DMS79 (cell line): ENCODE measurements around the gene EPHA4.

ENCODE experiments used
- DNase-seq: peaks from one replicate; lab custom pipeline; 2025; lab: John Stamatoyannopoulos, UW

Gene EPHA4

GRCh38 chr2:221572219-221572820 is at the start of gene EPHA4:
Gene EPHA4, minus strand, starts transcription at chr2:221572304. Its CDS starts 56 bp downstream, at chr2:221572248.
- peak; percentile 47 for DNase-seq

DNA sequence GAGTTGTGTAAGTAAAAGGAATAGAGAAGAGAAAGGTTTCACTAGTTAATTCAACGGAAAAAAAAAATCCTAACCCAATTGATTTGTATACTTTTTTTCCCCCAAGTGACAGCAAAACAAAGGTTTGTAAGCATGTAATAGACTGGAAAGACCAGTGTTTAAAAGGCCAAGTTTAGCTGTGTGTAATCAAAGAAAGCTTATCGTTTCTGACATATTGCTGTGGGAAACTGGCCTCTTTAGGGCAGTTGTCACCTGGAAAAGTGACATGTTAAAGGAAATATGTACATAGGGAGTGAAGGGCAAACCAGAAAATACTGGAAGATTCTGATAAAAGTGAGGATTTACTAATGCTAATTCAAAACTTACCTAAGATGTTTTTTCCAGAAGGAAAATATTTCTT is 45.9 kb upstream of the EPHA4 start:
- DNase-seq: no peak

DNA sequence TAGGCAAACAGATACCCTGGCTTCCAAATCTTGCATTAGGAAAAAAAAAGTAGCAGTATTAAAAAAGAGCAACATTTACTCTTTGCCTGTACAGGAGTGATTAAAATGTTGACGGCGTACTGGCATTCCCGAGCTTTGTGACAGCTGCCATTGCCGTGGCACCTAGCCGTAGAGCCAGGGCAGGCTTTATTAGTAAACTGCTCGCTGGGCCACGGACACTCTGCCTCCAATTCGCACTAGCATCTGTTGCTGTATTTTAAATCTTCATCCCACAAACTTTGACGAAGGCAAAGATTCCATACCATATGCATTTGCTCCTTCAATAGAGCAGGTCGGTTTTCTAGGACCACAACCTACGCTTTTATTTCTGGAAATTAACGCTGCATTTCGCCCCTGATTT is 44.5 kb upstream of the EPHA4 start:
- no peak for DNase-seq

DNA sequence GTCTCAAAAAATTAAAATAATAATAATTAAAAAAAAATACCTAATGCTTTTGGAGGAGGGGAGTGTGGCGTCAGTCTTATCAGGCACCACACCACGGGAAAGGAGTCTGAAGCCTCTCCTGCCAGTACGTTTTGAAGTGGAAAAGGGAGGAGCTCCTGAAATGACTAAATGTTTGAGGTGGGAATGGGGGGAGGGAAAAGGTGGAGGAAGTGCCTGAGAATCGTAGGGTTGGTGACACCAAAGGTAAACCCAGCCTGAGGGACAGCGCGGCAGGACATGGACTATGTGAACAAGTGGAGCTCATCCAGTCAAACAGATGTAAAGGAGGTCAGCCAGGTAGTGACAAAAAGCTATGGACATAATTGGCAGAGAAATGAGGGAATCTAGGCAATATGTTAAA is 42.2 kb upstream of the EPHA4 start:
- DNase-seq: no peak

DNA sequence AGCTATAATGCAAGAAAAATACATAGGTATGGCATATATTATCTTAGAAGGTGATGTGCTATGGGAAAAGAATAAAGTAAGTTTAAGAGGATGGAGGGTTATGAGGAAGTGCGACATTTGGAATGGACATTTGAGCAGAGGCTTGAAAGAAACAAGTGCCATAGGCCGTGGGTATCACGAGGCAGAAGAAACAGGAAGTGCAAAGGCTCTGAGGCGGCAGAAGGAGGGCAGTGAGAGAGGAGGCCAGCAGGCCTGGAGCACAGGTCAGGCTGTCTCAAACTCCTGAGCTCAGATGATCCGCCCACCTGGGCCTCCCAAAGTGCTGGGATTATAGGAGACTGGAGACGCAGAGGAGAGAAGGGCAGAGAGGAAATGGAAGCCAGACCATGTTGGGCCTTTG is 40.7 kb upstream of the EPHA4 start:
- DNase-seq: no peak

DNA sequence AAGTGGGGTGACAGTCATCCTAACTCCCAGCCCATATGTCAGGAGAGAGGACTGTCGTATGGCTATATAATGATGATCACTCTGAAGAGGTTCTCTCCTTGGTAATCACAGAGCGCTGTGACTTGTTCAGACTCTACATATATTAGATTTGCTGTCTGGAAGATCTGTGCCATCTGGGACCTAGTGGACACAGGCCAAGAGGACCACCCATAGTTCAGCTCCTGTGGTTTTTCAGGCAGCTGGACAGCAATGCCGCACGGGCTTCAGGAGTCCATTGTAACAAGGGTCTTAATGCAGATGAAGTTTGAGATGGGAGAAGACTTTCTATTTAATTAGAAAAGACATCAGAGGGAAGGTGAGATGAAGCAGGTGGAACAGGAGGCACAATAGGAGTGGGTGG is 40.1 kb upstream of the EPHA4 start:
- no peak for DNase-seq

- no peak for DNase-seq
Measured at GRCh38 chr2:221610675-221611074, 38.6 kb upstream of the EPHA4 start.

DNA sequence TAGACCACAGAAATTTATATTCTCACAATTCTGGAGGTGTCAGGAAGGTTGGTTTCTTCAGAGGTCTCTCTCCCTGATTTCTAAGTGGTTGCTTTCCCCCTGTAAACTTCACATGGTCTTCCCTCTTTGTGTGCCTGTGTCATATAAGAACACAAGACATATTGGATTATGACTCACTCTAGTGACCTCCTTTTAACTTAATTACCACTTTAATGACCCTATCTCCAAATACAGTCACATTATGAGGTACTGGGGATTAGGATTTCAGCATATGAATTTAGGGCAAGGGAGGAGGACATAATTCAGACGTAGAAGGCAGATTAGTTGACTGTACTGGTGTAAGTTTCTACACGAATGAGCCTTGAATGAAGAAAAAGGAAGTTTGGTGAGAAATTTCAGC is 38.2 kb upstream of the EPHA4 start:
- DNase-seq: no peak

DNA sequence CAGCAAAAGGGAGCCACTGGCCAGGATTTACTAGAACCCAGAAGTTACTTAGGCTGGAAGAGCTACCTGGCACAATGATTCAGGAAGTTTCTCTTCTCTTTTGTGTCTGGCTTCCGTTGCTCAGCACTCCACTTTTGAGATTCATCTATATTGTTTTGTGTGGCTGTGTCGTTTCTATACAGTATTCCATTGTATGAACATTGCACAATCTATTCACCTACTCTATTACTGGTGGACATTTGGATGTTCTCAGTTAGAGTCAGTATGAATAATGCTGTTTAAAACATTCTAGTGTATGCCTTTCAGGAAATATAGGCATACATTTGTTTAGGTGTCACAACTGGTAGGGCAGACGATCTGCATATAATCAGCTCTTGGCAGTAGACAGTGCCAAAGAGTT is 36.3 kb upstream of the EPHA4 start:
- DNase-seq: no peak

- no peak for DNase-seq
Measured at GRCh38 chr2:221606424-221606823, 34.3 kb upstream of the EPHA4 start.

- no peak for DNase-seq
Measured at GRCh38 chr2:221605751-221606240, 33.7 kb upstream of the EPHA4 start.

- DNase-seq: no peak
Measured at GRCh38 chr2:221602938-221603337, 30.8 kb upstream of the EPHA4 start.

- DNase-seq: no peak
Measured at GRCh38 chr2:221601376-221601775, 29.3 kb upstream of the EPHA4 start.

DNA sequence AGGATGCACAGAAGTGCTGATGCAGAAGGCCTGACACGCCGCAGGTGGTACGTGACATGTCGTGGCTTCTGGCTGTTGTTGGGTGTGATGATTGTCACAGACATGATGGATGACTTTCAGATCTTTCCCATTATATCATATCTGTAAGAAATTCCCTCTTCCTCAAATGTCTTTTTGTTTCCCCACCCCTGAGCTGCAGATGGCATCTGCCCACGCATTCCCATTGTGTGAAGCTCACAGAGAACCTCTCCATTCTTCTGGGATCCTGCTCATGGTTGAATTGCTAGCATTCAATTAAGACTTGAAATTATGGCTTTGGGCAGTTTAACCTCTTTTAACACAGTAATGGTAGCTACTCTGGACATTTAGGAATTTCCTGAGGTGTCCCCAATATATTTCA is 28.3 kb upstream of the EPHA4 start:
- DNase-seq: no peak

- no peak for DNase-seq
Measured at GRCh38 chr2:221596192-221596591, 24.1 kb upstream of the EPHA4 start.

- peak; percentile 84 for DNase-seq
Measured at GRCh38 chr2:221590861-221591365, 18.8 kb upstream of the EPHA4 start.

DNA sequence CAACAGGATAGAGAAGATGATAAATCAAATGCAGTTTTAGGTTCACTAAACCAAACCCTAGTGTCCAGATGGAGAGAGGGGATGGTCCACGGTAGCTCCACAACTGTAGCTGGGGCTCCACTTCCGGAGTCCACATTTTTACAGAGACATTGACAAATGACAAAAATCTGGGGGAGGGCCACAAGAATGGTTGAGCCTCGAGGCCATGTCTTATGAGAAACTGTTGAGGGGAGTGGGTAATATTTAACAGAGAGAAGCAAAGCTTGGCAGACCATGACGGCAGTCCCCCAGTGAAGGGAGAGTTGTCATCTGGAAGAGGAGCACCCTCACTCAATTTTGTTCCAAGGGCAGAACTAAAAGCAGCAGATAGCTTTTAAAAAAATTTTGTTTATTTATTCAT is 17.6 kb upstream of the EPHA4 start:
- DNase-seq: no peak

DNA sequence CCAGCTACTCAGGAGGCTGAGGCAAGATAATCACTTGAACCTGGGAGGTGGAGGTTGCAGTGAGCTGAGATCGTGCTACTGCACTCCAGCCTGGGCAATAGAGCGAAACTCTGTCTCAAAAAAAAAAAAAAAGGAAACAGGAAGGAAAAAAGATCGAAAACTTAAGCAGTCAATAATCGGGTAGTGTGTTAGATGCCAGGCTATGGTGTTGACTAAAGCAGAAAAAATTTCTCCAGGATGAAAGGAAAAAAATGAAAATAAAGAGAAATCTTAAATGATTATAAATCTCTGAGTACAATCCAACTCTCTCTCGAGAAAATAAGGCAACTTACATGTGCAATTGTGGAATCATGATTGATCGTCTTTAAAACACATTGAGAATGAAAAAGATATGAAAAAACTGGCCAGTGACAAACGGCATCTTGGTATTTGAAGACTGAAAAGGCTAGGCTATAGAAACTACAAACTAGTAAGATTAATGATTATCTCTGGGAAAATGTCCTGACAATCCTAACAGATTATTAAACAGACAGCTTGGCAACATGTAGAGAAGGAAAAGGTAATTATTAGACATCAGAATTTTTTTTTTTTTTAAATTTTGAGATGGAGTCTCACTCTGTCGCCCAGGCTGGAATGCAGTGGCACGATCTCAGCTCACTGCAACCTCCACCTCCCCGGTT is 16.3 kb upstream of the EPHA4 start:
- DNase-seq: no peak

- no peak for DNase-seq
Measured at GRCh38 chr2:221581986-221582385, 9.9 kb upstream of the EPHA4 start.

- DNase-seq: no peak
Measured at GRCh38 chr2:221574231-221574570, 2.1 kb upstream of the EPHA4 start.

GRCh38 chr2:221573430-221574230 is 1.5 kb upstream of the EPHA4 start:
- peak; percentile 69 for DNase-seq

GRCh38 chr2:221572821-221573429 is 821 bp upstream of the EPHA4 start:
- DNase-seq: no peak
